ENCODE data around the gene SORT1. TPM values are rescaled to one million over a fixed set of nuclear protein-coding genes. Genes with fewer than 3 reads are reported as not detected.

The SORT1 gene
- polyA plus RNA-seq, 3 donors, result 21.3 to 41.1 (median 35.3) TPM

- no peaks in the 10 kb centered on the region for H3K36me3 Mint-ChIP-seq
- Histone ChIP-seq H3K79me2 (ENCODE audit: insufficient read depth, low read length) (no peaks in the 10 kb centered on the region), H4K20me1 (ENCODE audit: insufficient read depth, low read length) (no peaks in the 10 kb centered on the region), H3K4me1 (ENCODE audit: control insufficient read depth in 1 of 2, insufficient read depth in 2 of 2, low read length in 2 of 2) (peaks cover 6 to 7% of the 10 kb centered on the region in 2 donors), H2AFZ (ENCODE audit: insufficient read depth, low read depth, low read length, poor library complexity, severe bottlenecking) (no peak overlapping the region), H3K4me3 (replicated peaks in 1 of 3; ENCODE audit: low read depth in 2 of 3, low read length in 3 of 3) (no peak overlapping the region), H3K36me3 (replicated peaks in 1 of 2; ENCODE audit: control insufficient read depth in 1 of 2, insufficient read depth in 2 of 2, low read length in 2 of 2) (no peaks in the 10 kb centered on the region), H3K27ac (ENCODE audit: low read depth in 1 of 2, low read length in 2 of 2) (no peak overlapping the region), H3K4me2 (replicated peaks; ENCODE audit: extremely low read depth, low read length, poor library complexity, severe bottlenecking) (no peak overlapping the region), H3K9me3 (replicated peaks in 1 of 2; ENCODE audit: control insufficient read depth in 1 of 2, insufficient read depth in 1 of 2, low read length in 2 of 2) (no peaks in the 10 kb centered on the region), H3K9ac (ENCODE audit: insufficient read depth, low read length, poor library complexity, severe bottlenecking) (no peak overlapping the region), H3K27me3 (ENCODE audit: control insufficient read depth in 2 of 2, insufficient read depth in 2 of 2, low read length in 2 of 2) (no peaks in the 10 kb centered on the region)
- WGBS (ENCODE audit: insufficient coverage), result 93% methylated on average over 19 of the region's 29 CpGs
- peaks cover under 1 to 3% (median 2%) of the 10 kb centered on the region in 3 donors for H3K27me3 Mint-ChIP-seq (ENCODE audit: low read depth in 3 of 3)
- peaks cover 4% of the 10 kb centered on the region for H3K4me1 Mint-ChIP-seq
- no peak for TF ChIP-seq CTCF (IDR thresholded peaks at IDR 0.05)
- H3K4me3 Mint-ChIP-seq, result no peak overlapping the region
- H3K27ac Mint-ChIP-seq, result no peak overlapping the region
- H3K9me3 Mint-ChIP-seq, result peaks cover 0 to 3% (median 0%) of the 10 kb centered on the region in 7 donors
- intact Hi-C loops (cut with micrococcal nuclease), result loop anchor here in 1 of 2 donors (5.0 kb wide), 1 partner anchor 34 kb away; no protein-coding TSS in a partner anchor
- no peak for DNase-seq
These were observed 129.1 kb downstream of the SORT1 start for GRCh38 chr1:109268431-109269211.

- Histone ChIP-seq H3K4me1 (ENCODE audit: control insufficient read depth in 1 of 2, insufficient read depth in 2 of 2, low read length in 2 of 2) (peaks cover 5 to 7% of the 10 kb centered on the region in 2 donors), H4K20me1 (ENCODE audit: insufficient read depth, low read length) (no peaks in the 10 kb centered on the region), H3K9me3 (replicated peaks in 1 of 2; ENCODE audit: control insufficient read depth in 1 of 2, insufficient read depth in 1 of 2, low read length in 2 of 2) (no peaks in the 10 kb centered on the region), H3K27me3 (ENCODE audit: control insufficient read depth in 2 of 2, insufficient read depth in 2 of 2, low read length in 2 of 2) (no peaks in the 10 kb centered on the region), H2AFZ (ENCODE audit: insufficient read depth, low read depth, low read length, poor library complexity, severe bottlenecking) (no peak overlapping the region), H3K9ac (ENCODE audit: insufficient read depth, low read length, poor library complexity, severe bottlenecking) (no peak overlapping the region), H3K36me3 (replicated peaks in 1 of 2; ENCODE audit: control insufficient read depth in 1 of 2, insufficient read depth in 2 of 2, low read length in 2 of 2) (no peaks in the 10 kb centered on the region), H3K4me3 (replicated peaks in 1 of 3; ENCODE audit: low read depth in 2 of 3, low read length in 3 of 3) (no peak overlapping the region), H3K4me2 (replicated peaks; ENCODE audit: extremely low read depth, low read length, poor library complexity, severe bottlenecking) (no peak overlapping the region), H3K27ac (ENCODE audit: low read depth in 1 of 2, low read length in 2 of 2) (no peak overlapping the region), H3K79me2 (ENCODE audit: insufficient read depth, low read length) (no peaks in the 10 kb centered on the region)
- WGBS (ENCODE audit: insufficient coverage), result 95% methylated on average over 16 of the region's 17 CpGs
- Mint-ChIP-seq H3K4me1 (peaks cover 6% of the 10 kb centered on the region), H3K27ac (no peak overlapping the region), H3K4me3 (no peak overlapping the region), H3K9me3 (peaks cover 0 to 3% (median 0%) of the 10 kb centered on the region in 7 donors), H3K36me3 (no peaks in the 10 kb centered on the region), H3K27me3 (ENCODE audit: low read depth in 3 of 3) (peaks cover 3 to 7% (median 4%) of the 10 kb centered on the region in 3 donors)
- intact Hi-C loops (cut with micrococcal nuclease), result loop anchor here in 1 of 2 donors (5.0 kb wide), 1 partner anchor 34 kb away; no protein-coding TSS in a partner anchor
- TF ChIP-seq CTCF (IDR thresholded peaks at IDR 0.05), result no peak
- DNase-seq, result no peak
These were observed 129.9 kb downstream of the SORT1 start for GRCh38 chr1:109267743-109268300.
